Sigmoid colon (tissue), 4 donors: ENCODE data around the gene CYBRD1.

Source experiments
- EP300 ChIP-seq, 4 donors: sonication (generic); formaldehyde crosslinking; IDR thresholded peaks; one replicate each; pipeline ENCODE4 v1.6.1; 2017; ENCODE audit warnings: antibody characterized with exemption in 4 of 4
- POLR2AphosphoS5 ChIP-seq, 4 donors: sonication (generic); formaldehyde crosslinking; IDR thresholded peaks; one replicate each; pipeline ENCODE4 v1.6.1; 2017; ENCODE audit warnings: antibody characterized with exemption in 4 of 4
- TF ChIP-seq, protein P1 (sequence below), 4 experiments: fragments of 450-650 bp in 3 of 4; fragments of 200-600 bp in 1 of 4; IDR thresholded peaks; one replicate each; pipeline ENCODE4 v1.5.1; 2016 to 2019; ENCODE audit warnings: antibody characterized with exemption in 4 of 4, mild to moderate bottlenecking in 3 of 4, moderate library complexity in 2 of 4

DNA sequence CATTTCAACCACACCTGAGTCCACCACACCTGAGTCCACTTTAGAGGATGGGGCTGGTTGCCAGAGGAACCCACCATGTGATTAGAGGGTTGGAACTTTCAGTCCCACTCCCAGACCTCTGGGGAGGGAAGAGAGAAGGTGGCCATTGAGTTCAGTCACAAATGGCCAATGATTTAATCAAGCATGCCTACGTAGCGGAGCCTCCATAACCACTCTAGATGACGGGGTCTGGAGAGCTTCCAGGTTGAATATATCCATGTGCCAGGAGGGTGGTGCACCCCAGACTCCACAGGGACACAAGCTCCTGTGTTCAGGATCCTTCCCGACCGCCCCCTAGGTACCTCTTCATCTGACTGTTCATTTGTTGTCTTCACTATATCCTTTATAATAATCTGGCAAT lies 53.3 kb downstream of the CYBRD1 start:
- TF ChIP-seq, protein P1, sequence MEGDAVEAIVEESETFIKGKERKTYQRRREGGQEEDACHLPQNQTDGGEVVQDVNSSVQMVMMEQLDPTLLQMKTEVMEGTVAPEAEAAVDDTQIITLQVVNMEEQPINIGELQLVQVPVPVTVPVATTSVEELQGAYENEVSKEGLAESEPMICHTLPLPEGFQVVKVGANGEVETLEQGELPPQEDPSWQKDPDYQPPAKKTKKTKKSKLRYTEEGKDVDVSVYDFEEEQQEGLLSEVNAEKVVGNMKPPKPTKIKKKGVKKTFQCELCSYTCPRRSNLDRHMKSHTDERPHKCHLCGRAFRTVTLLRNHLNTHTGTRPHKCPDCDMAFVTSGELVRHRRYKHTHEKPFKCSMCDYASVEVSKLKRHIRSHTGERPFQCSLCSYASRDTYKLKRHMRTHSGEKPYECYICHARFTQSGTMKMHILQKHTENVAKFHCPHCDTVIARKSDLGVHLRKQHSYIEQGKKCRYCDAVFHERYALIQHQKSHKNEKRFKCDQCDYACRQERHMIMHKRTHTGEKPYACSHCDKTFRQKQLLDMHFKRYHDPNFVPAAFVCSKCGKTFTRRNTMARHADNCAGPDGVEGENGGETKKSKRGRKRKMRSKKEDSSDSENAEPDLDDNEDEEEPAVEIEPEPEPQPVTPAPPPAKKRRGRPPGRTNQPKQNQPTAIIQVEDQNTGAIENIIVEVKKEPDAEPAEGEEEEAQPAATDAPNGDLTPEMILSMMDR (IDR thresholded peaks at IDR 0.05) = no peak
- TF ChIP-seq POLR2AphosphoS5 (IDR thresholded peaks at IDR 0.05) = no peak
- TF ChIP-seq EP300 (IDR thresholded peaks at IDR 0.05) = no peak
